Endodermal cell (in vitro differentiated cells): ENCODE data around the gene B4GALT1. TPM values are rescaled to one million over a fixed set of nuclear protein-coding genes. Genes with fewer than 3 reads are reported as not detected.

Experiments used
- DNase-seq: peaks from one replicate; pipeline ENCODE4 v3.0.0-alpha.2; 2017
- H3K27ac ChIP-seq: 2 replicates; pipeline ENCODE4 v1.5.1; 2013; ENCODE audit warnings: mild to moderate bottlenecking, low read depth, low read length, moderate library complexity
- H3K27me3 ChIP-seq: 2 replicates; pipeline ENCODE4 v1.6.1; 2013; ENCODE audit warnings: mild to moderate bottlenecking, low read length, moderate library complexity; ENCODE audit not compliant: insufficient read depth, control insufficient read depth, poor library complexity, severe bottlenecking
- H3K36me3 ChIP-seq: 2 replicates; pipeline ENCODE4 v1.7.0; 2013; ENCODE audit warnings: mild to moderate bottlenecking, low read length, moderate library complexity; ENCODE audit not compliant: control insufficient read depth, insufficient read depth
- H3K4me1 ChIP-seq: one replicate; pipeline ENCODE4 v1.7.0; 2013; ENCODE audit warnings: low read length; ENCODE audit not compliant: control insufficient read depth, insufficient read depth
- H3K4me3 ChIP-seq: 2 replicates; pipeline ENCODE4 v1.5.1; 2013; ENCODE audit warnings: mild to moderate bottlenecking, low read length, moderate library complexity
- H3K9ac ChIP-seq: 2 replicates; pipeline ENCODE4 v1.6.1; 2013; ENCODE audit warnings: mild to moderate bottlenecking, low read length, moderate library complexity; ENCODE audit not compliant: poor library complexity, severe bottlenecking; ENCODE audit errors: extremely low read depth
- H3K9me3 ChIP-seq: 2 replicates; pipeline ENCODE4 v1.6.1; 2013; ENCODE audit warnings: mild to moderate bottlenecking, low read length, moderate library complexity; ENCODE audit not compliant: control insufficient read depth
- H3K27ac Mint-ChIP-seq: 2 replicates; pipeline ENCODE4 v1.8.0; 2020; ENCODE audit warnings: mixed read lengths
- H3K27me3 Mint-ChIP-seq: 2 replicates; pipeline ENCODE4 v1.8.0; 2021; ENCODE audit warnings: mild to moderate bottlenecking, mixed read lengths; ENCODE audit not compliant: insufficient read depth
- H3K36me3 Mint-ChIP-seq: 2 replicates; pipeline ENCODE4 v1.8.0; 2020; ENCODE audit warnings: low read depth, mixed read lengths
- H3K4me1 Mint-ChIP-seq: 2 replicates; pipeline ENCODE4 v1.8.0; 2020; ENCODE audit warnings: mixed read lengths
- H3K4me3 Mint-ChIP-seq: 2 replicates; pipeline ENCODE4 v1.8.0; 2020; ENCODE audit warnings: mild to moderate bottlenecking, moderate library complexity, mixed read lengths
- H3K9me3 Mint-ChIP-seq: 2 replicates; pipeline ENCODE4 v1.8.0; 2020; ENCODE audit warnings: mild to moderate bottlenecking, mixed read lengths
- WGBS, 2 experiments: methylation state at CpG; one replicate each; pipeline versions ENCODE4 v1.1.5 to v1.1.7; 2013; ENCODE audit warnings: missing lambda C conversion rate in 2 of 2, mixed read lengths in 1 of 2; ENCODE audit not compliant: insufficient coverage in 1 of 2, insufficient read length in 1 of 2; 5-methylcytosine and 5-hydroxymethylcytosine counted together
- total RNA-seq, 2 donors: library from RNA; stranded (reverse); fragmentation: NEBNext Ultra II Directional in 1 of 2; extraction: Animal tissue kit (Norgen Biotek cat#: 25700) in 1 of 2; gene quantifications; 2 replicates in 1 of 2; 3 replicates in 1 of 2; pipeline ENCODE4 v1.2.1, GENCODE V29; 2021
- TF ChIP-seq, protein P1 (sequence below): fragments of 200-600 bp; sonication (generic); conservative IDR thresholded peaks from 2 replicates; pipeline ENCODE4 v1.5.0; 2021; ENCODE audit warnings: antibody characterized with exemption, mild to moderate bottlenecking

Gene B4GALT1
- total RNA-seq, 2 donors from 2014 or later: 62.9 to 92.6 TPM

DNA sequence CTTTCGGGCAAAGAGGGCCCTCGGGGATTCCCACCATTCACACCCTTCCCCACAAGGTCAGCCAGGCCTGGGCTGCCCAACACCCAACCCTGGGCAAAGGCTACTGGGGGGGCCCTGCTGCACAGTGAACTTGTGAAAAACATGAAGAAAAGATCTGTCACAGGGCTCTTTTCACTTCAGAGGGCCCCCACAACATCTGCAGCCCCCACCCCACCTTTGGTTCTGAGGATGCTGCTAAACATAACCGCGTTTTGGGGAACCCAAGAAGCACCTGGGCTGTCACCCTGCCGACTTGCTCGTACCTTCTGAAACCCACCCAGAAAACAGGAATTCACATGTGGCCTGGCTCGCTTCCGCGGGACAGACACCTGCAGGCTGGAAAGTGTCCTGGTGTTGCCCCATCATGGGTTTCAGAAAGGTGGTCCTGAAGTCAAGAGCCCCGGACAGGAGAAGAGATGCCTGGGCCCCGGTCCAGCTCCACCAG lies 29.3 kb downstream of the B4GALT1 start:
- TF ChIP-seq, protein P1, sequence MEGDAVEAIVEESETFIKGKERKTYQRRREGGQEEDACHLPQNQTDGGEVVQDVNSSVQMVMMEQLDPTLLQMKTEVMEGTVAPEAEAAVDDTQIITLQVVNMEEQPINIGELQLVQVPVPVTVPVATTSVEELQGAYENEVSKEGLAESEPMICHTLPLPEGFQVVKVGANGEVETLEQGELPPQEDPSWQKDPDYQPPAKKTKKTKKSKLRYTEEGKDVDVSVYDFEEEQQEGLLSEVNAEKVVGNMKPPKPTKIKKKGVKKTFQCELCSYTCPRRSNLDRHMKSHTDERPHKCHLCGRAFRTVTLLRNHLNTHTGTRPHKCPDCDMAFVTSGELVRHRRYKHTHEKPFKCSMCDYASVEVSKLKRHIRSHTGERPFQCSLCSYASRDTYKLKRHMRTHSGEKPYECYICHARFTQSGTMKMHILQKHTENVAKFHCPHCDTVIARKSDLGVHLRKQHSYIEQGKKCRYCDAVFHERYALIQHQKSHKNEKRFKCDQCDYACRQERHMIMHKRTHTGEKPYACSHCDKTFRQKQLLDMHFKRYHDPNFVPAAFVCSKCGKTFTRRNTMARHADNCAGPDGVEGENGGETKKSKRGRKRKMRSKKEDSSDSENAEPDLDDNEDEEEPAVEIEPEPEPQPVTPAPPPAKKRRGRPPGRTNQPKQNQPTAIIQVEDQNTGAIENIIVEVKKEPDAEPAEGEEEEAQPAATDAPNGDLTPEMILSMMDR: no peak
- peaks cover 11% of the 10 kb centered on the region for H3K36me3 Mint-ChIP-seq
- Histone ChIP-seq H3K27me3 (no peaks in the 10 kb centered on the region), H3K4me1 (peaks cover 3% of the 10 kb centered on the region), H3K27ac (no peak overlapping the region), H3K9me3 (no peaks in the 10 kb centered on the region), H3K4me3 (no peak overlapping the region), H3K9ac (no peak overlapping the region), H3K36me3 (peaks cover 15% of the 10 kb centered on the region)
- no peak overlapping the region for H3K27ac Mint-ChIP-seq
- no peak for DNase-seq
- 89 to 95% methylated on average over 9 to 11 of the region's 11 CpGs for WGBS, 2 experiments
- peaks cover 25% of the 10 kb centered on the region for H3K4me1 Mint-ChIP-seq
- no peaks in the 10 kb centered on the region for H3K9me3 Mint-ChIP-seq
- H3K4me3 Mint-ChIP-seq: no peak overlapping the region
- H3K27me3 Mint-ChIP-seq: no peaks in the 10 kb centered on the region

DNA sequence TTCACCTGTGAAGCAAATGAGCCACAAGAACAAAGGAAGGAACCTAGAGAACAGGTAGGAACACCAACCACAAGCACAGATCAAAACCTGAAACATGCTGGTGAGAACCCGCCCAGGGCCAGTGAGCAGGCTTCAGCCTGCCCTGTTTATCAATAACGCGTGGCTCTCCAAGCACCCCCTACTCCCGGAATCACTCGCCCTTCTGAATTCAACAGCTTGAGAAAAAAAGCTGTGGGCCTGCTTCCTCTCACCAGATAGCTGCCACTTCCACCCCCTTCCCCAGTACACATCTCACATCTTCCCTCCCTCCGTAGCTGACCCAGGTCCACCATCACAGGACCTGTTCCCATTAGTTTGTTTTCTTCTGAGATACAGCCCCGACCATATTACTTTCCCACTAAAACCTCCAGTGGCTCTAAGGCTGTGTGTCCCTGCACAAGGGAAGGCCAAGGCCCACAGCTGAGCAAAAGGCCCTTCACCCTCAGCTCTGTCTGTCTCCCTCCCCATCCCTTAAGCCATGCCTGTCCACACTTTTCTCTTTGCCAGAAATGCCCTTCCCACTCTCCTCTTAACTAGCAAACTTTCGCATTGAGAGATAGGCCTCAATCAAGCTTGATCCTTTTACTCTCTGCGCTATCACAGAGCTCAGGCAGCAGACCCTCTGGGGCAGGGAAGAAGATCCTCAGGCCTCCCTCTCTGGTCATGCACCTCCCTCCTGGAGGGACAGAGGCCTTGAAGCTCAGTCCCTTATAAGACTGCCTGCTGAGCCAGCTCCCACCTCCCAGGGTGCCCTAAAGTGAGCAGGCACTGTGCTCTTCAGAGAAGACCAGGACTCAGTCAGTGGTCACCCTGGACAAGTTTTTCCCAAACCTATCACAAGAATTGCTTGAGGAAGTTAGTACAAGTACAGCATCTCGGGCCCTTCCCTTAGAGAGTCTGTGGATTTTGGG lies 30.1 kb downstream of the B4GALT1 start:
- WGBS, 2 experiments: 95 to 96% methylated on average over 10 of the region's 10 CpGs
- H3K4me3 Mint-ChIP-seq: no peak overlapping the region
- H3K4me1 ChIP-seq: peaks cover 3% of the 10 kb centered on the region
- no peak overlapping the region for H3K27ac ChIP-seq
- no peaks in the 10 kb centered on the region for H3K9me3 Mint-ChIP-seq
- H3K27me3 ChIP-seq: no peaks in the 10 kb centered on the region
- H3K27ac Mint-ChIP-seq: peak overlapping the region; percentile 5
- no peaks in the 10 kb centered on the region for H3K27me3 Mint-ChIP-seq
- no peak overlapping the region for H3K4me3 ChIP-seq
- DNase-seq: no peak
- peaks cover 18% of the 10 kb centered on the region for H3K36me3 ChIP-seq
- H3K9me3 ChIP-seq: no peaks in the 10 kb centered on the region
- no peak overlapping the region for H3K9ac ChIP-seq
- peaks cover 25% of the 10 kb centered on the region for H3K4me1 Mint-ChIP-seq
- H3K36me3 Mint-ChIP-seq: peaks cover 9% of the 10 kb centered on the region
- TF ChIP-seq, protein P1: no peak

DNA sequence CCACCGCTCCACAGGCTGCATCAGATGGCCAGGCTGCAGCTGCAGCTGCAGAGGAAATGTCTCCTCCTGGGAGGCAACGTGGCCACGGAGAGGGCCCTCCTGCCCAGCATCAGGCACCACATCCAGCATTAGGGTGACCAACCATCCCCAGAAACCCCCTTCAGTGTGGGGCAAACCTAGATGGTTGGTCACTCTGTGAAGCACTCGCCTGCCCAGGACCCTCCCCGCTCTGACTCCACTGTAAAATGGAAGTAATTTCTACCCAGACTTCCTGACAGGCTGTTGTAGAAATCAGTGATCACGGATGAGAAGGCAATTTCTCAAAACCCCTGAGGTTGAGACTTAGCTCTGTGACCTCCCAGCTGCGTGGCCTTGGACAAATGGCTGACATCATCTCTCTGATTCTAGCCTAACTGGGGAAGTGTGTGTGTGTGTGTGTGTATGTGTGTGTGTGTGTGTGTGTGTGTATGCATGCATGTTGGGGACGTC lies 31.6 kb downstream of the B4GALT1 start:
- peaks cover 22% of the 10 kb centered on the region for H3K36me3 Mint-ChIP-seq
- TF ChIP-seq, protein P1: no peak
- peaks cover 4% of the 10 kb centered on the region for H3K9me3 Mint-ChIP-seq
- H3K27ac Mint-ChIP-seq: no peak overlapping the region
- peaks cover 3% of the 10 kb centered on the region for H3K4me1 ChIP-seq
- H3K9ac ChIP-seq: no peak overlapping the region
- no peak overlapping the region for H3K27ac ChIP-seq
- no peak overlapping the region for H3K4me3 ChIP-seq
- H3K36me3 ChIP-seq: peaks cover 18% of the 10 kb centered on the region
- H3K4me3 Mint-ChIP-seq: no peak overlapping the region
- 89 to 91% methylated on average over 5 to 8 of the region's 8 CpGs for WGBS, 2 experiments
- no peak for DNase-seq
- H3K9me3 ChIP-seq: no peaks in the 10 kb centered on the region
- H3K27me3 ChIP-seq: no peaks in the 10 kb centered on the region
- no peaks in the 10 kb centered on the region for H3K27me3 Mint-ChIP-seq
- H3K4me1 Mint-ChIP-seq: peaks cover 20% of the 10 kb centered on the region
